ENCODE measurements around the gene SLFN11. TPM values are rescaled to one million over a fixed set of nuclear protein-coding genes. Genes with fewer than 3 reads are reported as not detected.
"Not testable (repeated sequence)": the region's sequence is repeated elsewhere in the genome, so short reads cannot be mapped to it uniquely, and the experiment has no call there.

SLFN11 gene
- total RNA-seq (2014; rRNA removed; shearing (Covaris generic)): 0.11 TPM in 1 of 2 replicates, not detected in the other
- 0.18 and 0.24 TPM in 2 replicates for polyA plus RNA-seq (2015; cell fraction: cytosol; rRNA removed)
- polyA plus RNA-seq (2015; cell fraction: nucleus; rRNA removed): 0.76 and 1.0 TPM in 2 replicates

GRCh38 chr17:35373534-35373983 lies at the start of gene SLFN11:
SLFN11 (minus strand) TSS chr17:35373621; CDS start chr17:35363807, 9,814 bp downstream.
- in situ Hi-C loops (cut with HindIII; ENCODE audit: low pct_unique_long_range_greater_than_20kb, low sequenced_read_pairs): no loop called here
- no peak for DNase-seq (ENCODE audit: low read depth, low spot score)

- in situ Hi-C loops (cut with HindIII; ENCODE audit: low pct_unique_long_range_greater_than_20kb, low sequenced_read_pairs); DNase-seq (ENCODE audit: low read depth, low spot score): not testable (repeated sequence)
These were observed 47.6 kb upstream of the SLFN11 start for GRCh38 chr17:35421069-35421468.

- in situ Hi-C loops (cut with HindIII; ENCODE audit: low pct_unique_long_range_greater_than_20kb, low sequenced_read_pairs): no loop called here
- no peak for DNase-seq (ENCODE audit: low read depth, low spot score)
These were observed 43.2 kb upstream of the SLFN11 start for GRCh38 chr17:35416659-35417058.

GRCh38 chr17:35414707-35415106 lies 41.3 kb upstream of the SLFN11 start:
- in situ Hi-C loops (cut with HindIII; ENCODE audit: low pct_unique_long_range_greater_than_20kb, low sequenced_read_pairs); DNase-seq (ENCODE audit: low read depth, low spot score): not testable (repeated sequence)

- DNase-seq (ENCODE audit: low read depth, low spot score): no peak
- in situ Hi-C loops (cut with HindIII; ENCODE audit: low pct_unique_long_range_greater_than_20kb, low sequenced_read_pairs): no loop called here
These were observed 40.8 kb upstream of the SLFN11 start for GRCh38 chr17:35414247-35414646.

- no peak for DNase-seq (ENCODE audit: low read depth, low spot score)
- in situ Hi-C loops (cut with HindIII; ENCODE audit: low pct_unique_long_range_greater_than_20kb, low sequenced_read_pairs): no loop called here
These were observed 34.1 kb upstream of the SLFN11 start for GRCh38 chr17:35407531-35407930.

- in situ Hi-C loops (cut with HindIII; ENCODE audit: low pct_unique_long_range_greater_than_20kb, low sequenced_read_pairs): no loop called here
- DNase-seq (ENCODE audit: low read depth, low spot score): no peak
These were observed 33.1 kb upstream of the SLFN11 start for GRCh38 chr17:35406568-35406967.

- DNase-seq (ENCODE audit: low read depth, low spot score): no peak
- in situ Hi-C loops (cut with HindIII; ENCODE audit: low pct_unique_long_range_greater_than_20kb, low sequenced_read_pairs): no loop called here
These were observed 30.9 kb upstream of the SLFN11 start for GRCh38 chr17:35404360-35404759.

GRCh38 chr17:35393783-35394182 lies 20.4 kb upstream of the SLFN11 start:
- DNase-seq (ENCODE audit: low read depth, low spot score); in situ Hi-C loops (cut with HindIII; ENCODE audit: low pct_unique_long_range_greater_than_20kb, low sequenced_read_pairs): not testable (repeated sequence)

- DNase-seq (ENCODE audit: low read depth, low spot score): no peak
These were observed 17.2 kb upstream of the SLFN11 start for GRCh38 chr17:35390663-35391062.

GRCh38 chr17:35390156-35390555 lies 16.7 kb upstream of the SLFN11 start:
- no peak for DNase-seq (ENCODE audit: low read depth, low spot score)
- in situ Hi-C loops (cut with HindIII; ENCODE audit: low pct_unique_long_range_greater_than_20kb, low sequenced_read_pairs): no loop called here

More at GRCh38 chr17:35390663-35391062, 17.2 kb upstream of the SLFN11 start:
- in situ Hi-C loops (cut with HindIII; ENCODE audit: low pct_unique_long_range_greater_than_20kb, low sequenced_read_pairs): no loop called here

GRCh38 chr17:35387496-35387895 lies 14.1 kb upstream of the SLFN11 start:
- in situ Hi-C loops (cut with HindIII; ENCODE audit: low pct_unique_long_range_greater_than_20kb, low sequenced_read_pairs): no loop called here
- DNase-seq (ENCODE audit: low read depth, low spot score): no peak

GRCh38 chr17:35377706-35378105 lies 4.3 kb upstream of the SLFN11 start:
- in situ Hi-C loops (cut with HindIII; ENCODE audit: low pct_unique_long_range_greater_than_20kb, low sequenced_read_pairs): no loop called here
- no peak for DNase-seq (ENCODE audit: low read depth, low spot score)

GRCh38 chr17:35377068-35377467 lies 3.6 kb upstream of the SLFN11 start:
- no peak for DNase-seq (ENCODE audit: low read depth, low spot score)
- in situ Hi-C loops (cut with HindIII; ENCODE audit: low pct_unique_long_range_greater_than_20kb, low sequenced_read_pairs): no loop called here

GRCh38 chr17:35376245-35376644 lies 2.8 kb upstream of the SLFN11 start:
- in situ Hi-C loops (cut with HindIII; ENCODE audit: low pct_unique_long_range_greater_than_20kb, low sequenced_read_pairs): no loop called here
- DNase-seq (ENCODE audit: low read depth, low spot score): no peak

GRCh38 chr17:35374766-35375344 lies 1.4 kb upstream of the SLFN11 start:
- no peak for DNase-seq (ENCODE audit: low read depth, low spot score)
- in situ Hi-C loops (cut with HindIII; ENCODE audit: low pct_unique_long_range_greater_than_20kb, low sequenced_read_pairs): no loop called here

GRCh38 chr17:35373984-35374765 lies 754 bp upstream of the SLFN11 start:
- DNase-seq (ENCODE audit: low read depth, low spot score): no peak
- in situ Hi-C loops (cut with HindIII; ENCODE audit: low pct_unique_long_range_greater_than_20kb, low sequenced_read_pairs): no loop called here

GRCh38 chr17:35372846-35373533 lies 431 bp downstream of the SLFN11 start:
- DNase-seq (ENCODE audit: low read depth, low spot score): no peak
- in situ Hi-C loops (cut with HindIII; ENCODE audit: low pct_unique_long_range_greater_than_20kb, low sequenced_read_pairs): no loop called here
